ENCODE measurements around the gene VSIG8.
"Not testable (repeated sequence)": the region's sequence is repeated elsewhere in the genome, so short reads cannot be mapped to it uniquely, and the experiment has no call there.

VSIG8 gene

DNA sequence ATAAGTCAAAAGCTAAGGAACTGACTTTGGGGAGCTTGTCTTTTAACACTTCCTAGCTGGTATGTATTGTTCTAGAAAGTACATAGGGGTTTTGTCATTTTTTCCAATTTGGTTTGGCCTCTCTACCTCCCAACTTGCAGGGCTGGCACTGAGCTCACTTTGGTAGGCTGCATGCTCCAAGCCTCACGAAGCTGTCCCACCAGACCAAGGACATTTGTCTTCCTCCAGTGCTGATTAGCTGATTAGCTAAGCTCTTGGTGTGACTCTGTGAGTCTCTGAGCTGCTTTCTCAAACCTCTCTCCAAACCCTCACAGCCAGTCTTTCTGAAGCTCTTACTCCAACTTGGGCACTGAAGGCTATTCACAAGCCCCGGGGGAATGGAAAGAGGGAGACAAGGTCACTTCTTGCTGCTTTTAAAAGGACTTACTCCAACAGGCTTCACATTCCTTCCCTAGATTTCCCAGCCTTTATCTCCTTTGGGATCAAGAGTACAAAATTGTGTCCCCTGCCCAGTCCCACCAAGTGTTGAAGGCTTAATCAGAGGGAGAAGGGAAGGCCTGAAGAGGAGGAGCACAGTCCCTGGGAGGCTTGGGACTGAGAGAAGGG is 38.4 kb upstream of the VSIG8 start:
- TF ChIP-seq, protein P1, sequence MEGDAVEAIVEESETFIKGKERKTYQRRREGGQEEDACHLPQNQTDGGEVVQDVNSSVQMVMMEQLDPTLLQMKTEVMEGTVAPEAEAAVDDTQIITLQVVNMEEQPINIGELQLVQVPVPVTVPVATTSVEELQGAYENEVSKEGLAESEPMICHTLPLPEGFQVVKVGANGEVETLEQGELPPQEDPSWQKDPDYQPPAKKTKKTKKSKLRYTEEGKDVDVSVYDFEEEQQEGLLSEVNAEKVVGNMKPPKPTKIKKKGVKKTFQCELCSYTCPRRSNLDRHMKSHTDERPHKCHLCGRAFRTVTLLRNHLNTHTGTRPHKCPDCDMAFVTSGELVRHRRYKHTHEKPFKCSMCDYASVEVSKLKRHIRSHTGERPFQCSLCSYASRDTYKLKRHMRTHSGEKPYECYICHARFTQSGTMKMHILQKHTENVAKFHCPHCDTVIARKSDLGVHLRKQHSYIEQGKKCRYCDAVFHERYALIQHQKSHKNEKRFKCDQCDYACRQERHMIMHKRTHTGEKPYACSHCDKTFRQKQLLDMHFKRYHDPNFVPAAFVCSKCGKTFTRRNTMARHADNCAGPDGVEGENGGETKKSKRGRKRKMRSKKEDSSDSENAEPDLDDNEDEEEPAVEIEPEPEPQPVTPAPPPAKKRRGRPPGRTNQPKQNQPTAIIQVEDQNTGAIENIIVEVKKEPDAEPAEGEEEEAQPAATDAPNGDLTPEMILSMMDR (IDR thresholded peaks at IDR 0.05), result no peak
- no peak overlapping the region for H3K4me3 ChIP-seq

DNA sequence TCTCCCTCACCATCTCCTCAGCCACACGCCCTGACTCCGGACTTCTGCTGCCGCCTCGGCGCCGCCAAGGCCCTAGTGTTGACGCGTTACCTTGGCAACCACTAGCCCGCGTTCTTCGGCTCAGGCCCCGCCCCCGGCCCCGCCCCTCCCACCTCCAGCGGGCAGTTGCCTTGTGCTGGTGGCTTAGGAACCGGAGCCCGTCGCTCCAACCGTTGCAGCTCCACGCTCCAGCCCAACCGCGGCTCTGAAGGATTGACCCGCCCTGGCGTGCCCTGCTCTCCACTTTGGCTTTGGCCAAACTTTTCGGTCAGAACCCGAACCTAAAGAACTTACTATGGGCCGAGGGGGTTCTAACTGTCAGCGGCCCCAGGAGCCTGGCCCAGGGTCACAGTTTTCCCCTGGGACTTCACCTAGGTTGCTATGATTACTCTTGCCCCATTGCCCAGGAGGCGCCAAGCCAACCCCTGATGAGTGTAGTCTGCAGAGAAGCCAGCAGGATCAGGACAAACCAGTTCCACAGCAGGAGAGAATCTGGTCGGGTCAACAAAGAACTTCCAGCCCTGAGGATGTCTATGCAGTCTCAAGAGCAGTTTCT is 37.7 kb upstream of the VSIG8 start, which contains the start of gene CFAP45:
TSS of gene CFAP45 (minus strand) at position 80 of the 595 bp plus-strand sequence. CDS start at position 13, 67 bp downstream.
- TF ChIP-seq, protein P1 (IDR thresholded peaks at IDR 0.05), result no peak
- Histone ChIP-seq H3K4me3 (peak within 1 kb of the TSS; percentile 29), H3K27ac (peak within 1 kb of the TSS; percentile 32 to 68)
- peak; percentile 92 for DNase-seq (ENCODE audit: low spot score)

More for the DNA sequence above, 38.4 kb upstream of the VSIG8 start:
- H3K27ac ChIP-seq, result peak overlapping the region; percentile 32 to 68
- DNase-seq (ENCODE audit: low spot score), result no peak

DNA sequence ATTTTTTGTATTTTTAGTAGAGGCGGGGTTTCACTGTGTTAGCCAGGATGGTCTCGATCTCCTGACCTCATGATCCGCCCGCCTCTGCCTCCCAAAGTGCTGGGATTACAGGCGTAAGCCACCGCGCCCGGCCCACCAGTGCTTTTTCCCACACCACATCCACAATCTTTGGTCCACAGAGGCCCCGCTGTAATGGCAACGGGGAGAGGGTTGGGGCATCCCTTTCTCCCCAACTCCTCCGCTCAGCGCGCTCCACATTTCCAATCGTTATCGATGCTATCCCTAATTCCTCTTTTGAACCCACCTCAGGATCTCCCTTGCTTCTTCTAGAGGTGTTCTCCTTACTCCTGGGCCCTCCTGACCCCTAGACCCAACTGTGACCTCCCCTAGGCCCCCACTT is 37.2 kb upstream of the VSIG8 start:
- H3K27ac ChIP-seq, result peak overlapping the region; percentile 32 to 68

DNA sequence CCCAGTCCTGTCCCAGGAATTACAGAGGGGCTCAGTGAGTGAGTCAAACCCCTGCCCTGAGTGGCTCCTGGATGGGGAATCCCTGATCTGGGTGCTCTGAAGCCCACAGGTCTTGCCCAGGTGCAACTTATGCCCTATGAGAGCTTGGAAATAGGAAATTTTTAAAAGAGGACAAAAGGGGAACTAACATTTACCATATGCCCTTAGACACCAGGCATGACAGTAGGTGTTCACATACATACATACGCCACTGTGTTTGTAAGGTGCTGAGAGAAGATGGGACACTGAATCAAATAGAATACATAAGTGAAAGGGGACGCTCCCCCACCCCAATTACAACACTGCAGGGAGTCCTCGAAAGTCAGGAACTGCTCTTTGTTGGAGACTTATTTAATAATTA is 36.1 kb upstream of the VSIG8 start:
- Histone ChIP-seq H3K4me3 (no peak overlapping the region), H3K27ac (no peak overlapping the region)
- DNase-seq (ENCODE audit: low spot score), result no peak
- TF ChIP-seq, protein P1 (IDR thresholded peaks at IDR 0.05), result no peak

More for the DNA sequence above, 37.2 kb upstream of the VSIG8 start:
- peak overlapping the region; percentile 29 for H3K4me3 ChIP-seq
- not testable (repeated sequence) for DNase-seq (ENCODE audit: low spot score)

DNA sequence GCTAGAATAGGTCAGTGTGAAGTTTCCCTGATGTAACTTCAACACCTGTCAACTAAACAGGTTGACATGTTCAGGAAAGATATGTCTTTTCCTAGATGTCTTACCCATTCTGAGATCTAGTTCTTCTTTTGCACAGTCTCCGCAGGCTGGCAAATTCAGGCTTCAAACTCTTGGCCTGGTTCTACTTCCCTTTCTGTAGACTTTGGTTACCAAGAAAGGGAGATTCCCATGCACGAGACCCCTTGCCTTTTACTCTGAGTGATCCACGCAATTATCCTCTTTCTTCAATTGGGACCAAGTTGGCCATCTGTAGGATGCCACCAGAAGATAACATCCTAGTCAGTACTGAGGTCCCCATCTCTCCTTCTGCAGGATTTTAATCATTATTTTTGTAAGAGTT is 35.5 kb upstream of the VSIG8 start:
- no peak for DNase-seq (ENCODE audit: low spot score)
- TF ChIP-seq, protein P1 (IDR thresholded peaks at IDR 0.05), result no peak
- Histone ChIP-seq H3K4me3 (no peak overlapping the region), H3K27ac (no peak overlapping the region)

DNA sequence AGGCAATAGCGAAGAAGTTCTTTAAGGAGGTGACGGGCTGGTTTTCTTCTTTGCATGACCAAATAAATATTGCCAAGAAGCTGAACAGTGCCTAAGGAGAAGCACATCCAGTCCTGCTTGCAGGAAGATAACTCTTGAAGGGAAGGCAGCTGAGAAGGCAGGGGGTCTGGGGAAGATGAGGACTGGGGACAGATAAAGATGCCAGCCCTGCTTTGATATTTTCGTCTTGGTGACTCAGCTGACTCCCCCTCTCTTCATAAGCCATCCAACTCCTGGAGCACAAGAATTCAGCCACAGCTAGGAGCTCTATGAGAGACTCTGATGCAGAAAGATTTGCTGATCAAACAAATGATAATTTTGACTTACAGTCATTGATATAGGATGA is 34.1 kb upstream of the VSIG8 start:
- DNase-seq (ENCODE audit: low spot score), result no peak
- TF ChIP-seq, protein P1 (IDR thresholded peaks at IDR 0.05), result no peak
- Histone ChIP-seq H3K27ac (peak overlapping the region in 1 of 2 donors; percentile 61), H3K4me3 (no peak overlapping the region)

DNA sequence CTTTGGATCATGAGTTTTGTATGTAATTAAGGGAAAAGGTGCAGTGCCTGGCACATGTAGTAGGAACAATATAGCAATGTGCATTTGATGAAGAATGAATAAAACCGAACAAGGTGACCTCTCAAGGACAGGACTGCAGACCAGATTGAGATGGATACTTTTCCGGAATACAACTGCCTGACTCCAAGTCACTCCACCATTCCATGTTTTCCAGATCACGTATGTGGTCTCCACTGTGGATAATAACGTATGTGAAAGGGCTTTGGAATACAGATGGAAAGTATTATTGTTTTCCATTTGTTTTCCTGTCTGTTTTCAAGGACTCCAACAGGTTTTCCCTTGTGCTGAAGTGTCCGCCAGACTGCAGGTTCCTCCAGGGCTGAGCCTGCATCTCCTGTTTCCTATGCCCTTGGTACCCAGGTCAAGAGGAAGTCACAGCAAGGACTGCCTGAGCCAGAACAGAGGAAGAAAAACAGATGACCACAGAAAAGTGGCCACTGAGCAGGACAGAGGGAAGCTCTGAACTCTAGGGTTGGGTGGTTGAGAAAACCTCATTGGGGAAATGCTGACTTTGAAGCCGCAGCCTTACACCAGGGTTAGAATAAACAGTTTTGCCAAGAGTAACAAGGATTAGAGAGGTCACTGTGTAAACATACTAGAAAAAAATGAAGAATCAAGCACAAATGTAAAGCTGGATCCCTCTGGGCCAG is 33.5 kb upstream of the VSIG8 start:
- peak overlapping the region in 1 of 2 donors; percentile 61 for H3K27ac ChIP-seq
- DNase-seq (ENCODE audit: low spot score), result no peak
- TF ChIP-seq, protein P1 (IDR thresholded peaks at IDR 0.05), result no peak
- H3K4me3 ChIP-seq, result no peak overlapping the region

Data from coronary artery (tissue), 2 donors.